GM18517 (cell line): ENCODE data around the gene FRMD3.

Experiments used
- ATAC-seq: cut with Tn5 transposase; IDR thresholded peaks from one replicate; pipeline ENCODE4 v1.9.1; 2021; ENCODE audit warnings: mild to moderate bottlenecking, moderate library complexity; ENCODE audit not compliant: unreplicated experiment

The FRMD3 gene

DNA sequence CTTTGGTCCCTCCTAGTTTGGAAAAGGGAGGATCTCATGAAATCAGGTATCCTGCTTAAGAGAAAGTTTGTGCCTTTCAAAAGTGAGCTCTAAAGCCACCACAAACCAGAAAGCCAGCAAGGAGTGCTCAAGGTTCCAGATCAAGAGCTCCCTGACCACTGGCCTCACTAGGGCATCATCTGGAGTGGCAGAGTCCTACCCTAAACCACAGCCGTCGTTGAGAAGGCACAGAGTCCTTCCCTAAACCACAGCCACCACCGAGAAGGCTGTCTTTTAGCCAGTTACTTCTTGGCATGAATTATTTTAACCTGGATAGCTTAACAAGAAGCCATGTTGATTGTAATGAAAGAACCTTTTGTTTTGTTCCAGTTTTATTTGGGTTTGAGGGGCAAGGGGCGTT, 102.9 kb downstream of the FRMD3 start:
- ATAC-seq: no peak

GRCh38 chr9:83434254-83434653, 103.9 kb downstream of the FRMD3 start:
- ATAC-seq: no peak

DNA sequence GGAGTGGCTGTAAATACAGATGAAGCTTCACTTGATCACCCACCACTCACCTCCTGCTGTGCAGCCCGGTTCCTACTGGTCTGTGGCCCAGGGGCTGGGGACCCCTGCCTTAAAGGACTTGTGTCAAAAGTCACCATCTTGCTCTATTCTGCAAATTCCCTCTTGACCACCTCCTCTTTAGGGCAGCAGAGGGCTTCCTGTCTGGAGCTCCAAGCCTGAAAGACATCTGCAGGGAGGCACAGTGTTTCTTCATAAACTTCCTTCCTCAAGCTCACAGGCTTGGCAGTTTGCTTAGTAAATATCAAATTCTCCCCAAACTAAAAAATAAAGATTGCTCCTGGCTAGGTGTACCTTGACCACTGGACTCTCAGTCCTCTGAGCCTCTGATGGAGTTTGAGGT, 104.4 kb downstream of the FRMD3 start:
- ATAC-seq: no peak

- ATAC-seq: no peak
These were observed 105.2 kb downstream of the FRMD3 start for GRCh38 chr9:83432877-83433550.

DNA sequence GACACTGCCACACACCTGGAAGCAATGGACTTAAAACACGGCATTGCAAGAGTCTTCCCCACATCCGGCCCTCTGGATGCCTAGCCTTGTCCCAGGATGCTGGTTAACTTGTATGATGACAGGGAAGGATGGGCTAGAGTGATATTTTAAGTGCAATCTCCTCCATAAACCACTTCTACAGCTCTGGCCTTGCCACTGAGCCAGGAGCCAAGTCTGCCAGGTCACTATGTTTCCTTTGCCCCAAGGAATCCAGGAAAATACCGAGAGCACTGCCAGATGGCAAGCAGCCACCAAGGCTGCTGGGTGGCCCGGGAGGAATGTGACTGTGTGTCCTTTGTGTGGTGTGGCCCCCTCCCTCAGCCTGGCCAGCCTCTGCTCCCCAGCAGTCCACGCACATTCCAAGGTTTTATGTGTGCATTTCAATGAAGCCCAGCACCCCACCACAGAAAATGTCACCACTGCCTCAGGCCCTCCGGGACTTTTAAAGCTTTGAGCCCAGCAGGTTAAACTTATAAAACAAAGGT, 106.0 kb downstream of the FRMD3 start:
- ATAC-seq: no peak

DNA sequence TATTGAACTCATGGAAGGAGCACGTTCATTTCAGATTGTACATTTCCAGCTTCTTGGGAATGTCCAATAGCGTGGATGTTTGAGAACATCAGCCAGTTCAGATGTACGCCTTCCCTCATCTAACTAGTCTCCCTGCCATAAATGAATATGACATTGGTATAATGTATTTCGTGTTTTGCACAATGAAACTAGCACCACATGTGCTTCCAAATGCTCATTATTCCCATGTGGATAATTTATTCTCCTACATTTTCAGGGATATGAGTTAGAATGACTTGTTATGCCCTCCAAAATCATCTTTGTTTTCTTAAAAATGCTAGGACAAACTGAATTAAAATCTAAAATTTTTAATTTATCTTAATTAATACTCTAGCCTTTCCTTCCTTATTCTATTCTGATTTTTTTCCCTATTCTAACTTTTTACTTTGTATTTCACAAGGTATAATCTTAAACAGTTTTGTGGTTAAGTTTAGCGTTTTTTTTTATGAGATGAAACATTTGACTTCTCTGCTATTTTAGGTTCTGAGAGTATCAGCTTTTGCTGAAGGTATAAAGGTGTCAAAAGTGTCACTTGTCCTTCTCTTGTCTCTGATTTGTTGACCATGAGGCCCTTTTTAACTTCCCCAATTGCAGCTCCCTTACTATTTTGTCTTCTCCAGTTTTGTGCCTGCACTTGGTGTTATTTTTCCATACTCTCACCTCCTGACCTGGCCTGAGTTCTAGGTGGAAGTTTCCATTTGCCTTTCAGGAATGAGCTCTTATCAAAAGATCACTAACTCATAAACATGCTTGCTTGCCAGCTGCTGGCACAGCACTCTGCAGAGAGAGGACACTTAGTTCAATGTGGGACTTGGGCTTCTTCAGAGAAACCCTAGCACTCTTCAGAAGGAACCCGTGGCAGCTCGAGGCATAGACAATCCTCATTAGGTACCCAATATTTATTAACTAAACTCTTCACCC, 106.8 kb downstream of the FRMD3 start:
- no peak for ATAC-seq

GRCh38 chr9:83430681-83431080, 107.5 kb downstream of the FRMD3 start:
- ATAC-seq: no peak

GRCh38 chr9:83429229-83429628, 109.0 kb downstream of the FRMD3 start:
- ATAC-seq: no peak

DNA sequence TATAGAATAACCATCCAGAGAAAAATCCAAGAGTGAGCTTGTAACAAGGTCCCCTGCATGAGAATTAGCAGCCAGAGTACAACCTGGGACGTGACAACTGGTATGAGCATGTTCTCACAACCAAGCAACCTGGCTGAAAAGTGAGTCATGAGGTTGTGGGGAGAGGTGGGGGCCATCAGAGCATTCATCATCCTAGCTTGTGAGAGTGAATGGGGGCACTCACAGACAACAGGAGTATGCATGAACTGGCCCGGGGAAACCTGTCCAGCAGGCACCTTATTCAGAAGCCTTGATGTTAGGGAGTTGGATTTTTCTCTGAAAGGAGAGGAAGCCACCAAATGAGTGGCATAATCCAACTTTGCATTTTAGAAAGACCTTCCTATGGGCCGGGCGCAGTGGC, 113.0 kb downstream of the FRMD3 start:
- ATAC-seq: no peak

DNA sequence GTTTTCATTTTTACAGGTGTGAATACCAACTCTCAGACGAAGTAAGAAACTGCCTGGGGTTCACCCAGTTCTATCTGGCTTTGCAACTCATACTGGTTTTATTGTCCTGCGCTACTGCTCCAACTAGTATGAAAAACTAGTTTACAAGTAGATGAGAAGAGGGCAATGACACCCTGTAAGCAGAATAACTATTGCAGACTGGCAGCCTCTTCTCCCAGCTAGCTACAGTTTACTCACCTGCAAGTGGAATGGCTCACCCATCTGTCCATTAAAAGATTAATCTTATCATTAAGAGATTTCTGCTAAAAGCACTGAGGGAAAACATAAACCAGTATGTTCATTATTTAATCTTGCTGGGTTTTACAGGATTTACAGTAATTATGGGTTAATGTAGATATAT, 113.4 kb downstream of the FRMD3 start:
- ATAC-seq: no peak

DNA sequence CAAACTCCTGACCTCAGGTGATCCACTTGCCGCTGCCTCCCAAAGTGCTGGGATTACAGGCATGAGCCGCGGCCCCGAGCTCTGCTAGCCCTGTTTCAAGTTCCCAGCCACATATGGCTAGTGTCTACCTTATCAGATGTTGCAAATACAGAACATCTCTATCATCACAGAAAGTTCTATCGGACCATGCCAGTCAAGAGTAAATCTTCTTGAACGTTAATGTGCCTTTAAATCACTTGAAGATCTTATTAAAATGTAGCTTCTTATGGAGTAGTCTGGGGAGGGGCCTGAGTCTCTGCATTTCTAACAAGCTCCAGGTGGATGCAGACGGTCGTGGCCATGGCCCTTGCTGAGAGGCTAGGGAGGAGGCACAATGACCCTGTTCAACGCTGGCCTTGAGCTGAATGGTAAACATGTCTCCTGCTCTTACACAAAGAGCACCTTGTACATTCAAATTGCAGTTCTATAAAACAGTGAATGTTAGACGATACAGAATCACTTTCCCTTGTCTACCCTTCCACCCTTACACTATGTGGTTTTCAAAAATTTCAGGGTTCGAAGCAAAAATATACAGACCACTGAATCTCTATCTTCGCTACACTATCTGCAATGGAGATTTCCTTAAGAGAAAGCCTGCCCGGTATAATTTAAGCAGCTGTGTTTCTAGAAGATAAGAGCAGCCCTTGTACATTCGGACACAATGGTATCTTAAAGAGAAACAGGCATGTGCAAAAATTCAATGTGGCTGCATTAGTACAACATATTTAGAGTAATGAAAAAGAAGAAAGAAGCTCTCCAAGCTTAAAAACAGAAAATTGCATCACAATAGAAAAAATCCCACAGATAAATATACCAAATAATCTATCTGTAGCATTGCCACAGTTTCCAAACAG, 114.1 kb downstream of the FRMD3 start:
- no peak for ATAC-seq

DNA sequence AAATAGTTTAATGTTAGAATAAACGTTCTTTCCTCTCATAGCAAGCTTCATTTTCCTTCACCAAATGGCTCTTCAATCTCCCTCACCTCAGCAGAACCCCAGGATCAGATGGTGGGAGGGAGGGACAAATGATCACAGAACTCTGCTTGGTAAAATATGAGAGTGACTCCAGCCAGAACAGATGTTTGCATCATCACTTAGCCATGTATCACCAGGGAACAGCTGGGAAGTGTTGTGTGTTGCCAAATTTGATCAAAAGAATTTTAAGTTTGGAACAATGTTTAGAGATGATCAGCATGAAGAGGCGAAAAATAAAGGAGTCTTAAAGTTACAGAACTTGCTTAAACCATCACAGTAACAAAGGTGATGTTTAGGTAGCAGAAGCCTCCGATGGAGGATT, 115.7 kb downstream of the FRMD3 start:
- ATAC-seq: no peak

- ATAC-seq: no peak
These were observed 117.7 kb downstream of the FRMD3 start for GRCh38 chr9:83420486-83420885.

DNA sequence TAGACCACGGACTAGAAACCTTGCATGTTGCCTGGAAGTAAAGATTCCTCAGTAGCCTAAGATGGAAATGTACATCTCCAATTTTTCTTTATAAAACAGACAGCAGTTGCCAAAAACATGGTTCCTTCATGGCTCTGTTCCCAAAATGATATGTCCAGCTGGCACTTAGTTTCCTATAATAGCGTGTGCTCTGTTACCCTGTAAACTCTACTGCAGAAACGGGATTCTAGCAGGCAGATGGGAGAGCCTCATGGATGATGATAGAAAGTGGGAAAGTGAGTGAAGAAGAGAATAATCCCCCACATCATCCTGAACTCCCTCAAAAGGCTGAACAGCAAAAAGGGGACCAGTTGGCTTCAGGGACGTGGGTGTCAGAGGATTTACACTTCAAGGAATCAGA, 118.2 kb downstream of the FRMD3 start:
- no peak for ATAC-seq

DNA sequence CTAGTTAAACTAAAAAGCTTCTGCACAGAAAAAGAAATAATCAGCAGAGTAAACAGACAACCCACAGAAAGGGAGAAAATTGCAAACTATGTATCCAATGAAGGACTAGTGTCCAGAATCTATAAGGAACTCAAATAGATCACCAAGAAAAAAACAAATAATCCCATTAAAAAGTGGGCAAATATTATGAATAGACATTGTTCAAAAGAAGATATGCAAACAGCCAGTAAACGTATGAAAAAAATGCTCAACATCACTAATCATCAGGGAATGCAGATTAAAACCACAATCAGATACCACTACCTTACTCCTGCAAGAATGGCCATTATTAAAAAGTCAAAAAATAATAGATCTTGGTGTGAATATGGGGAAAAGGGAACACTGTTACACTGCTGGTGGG, 119.9 kb downstream of the FRMD3 start:
- no peak for ATAC-seq

DNA sequence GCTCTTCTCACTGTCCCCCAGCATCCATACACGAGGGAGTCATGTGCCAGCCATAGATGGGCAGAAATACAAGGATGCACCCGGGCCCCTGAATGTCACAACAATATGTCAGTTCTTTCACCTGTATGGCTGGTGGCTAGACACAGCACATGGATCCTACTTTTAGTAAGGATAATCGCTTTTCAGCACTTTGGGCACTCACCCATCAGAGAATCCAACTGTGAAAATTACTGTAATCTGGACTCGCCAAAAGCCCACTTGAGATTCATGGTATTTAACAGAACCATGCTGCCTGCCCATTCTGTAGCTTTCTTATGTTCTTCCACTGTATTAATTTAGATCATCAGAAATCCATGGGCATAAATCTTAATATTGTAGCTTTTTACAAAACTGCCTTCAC, 124.8 kb downstream of the FRMD3 start:
- ATAC-seq: no peak

DNA sequence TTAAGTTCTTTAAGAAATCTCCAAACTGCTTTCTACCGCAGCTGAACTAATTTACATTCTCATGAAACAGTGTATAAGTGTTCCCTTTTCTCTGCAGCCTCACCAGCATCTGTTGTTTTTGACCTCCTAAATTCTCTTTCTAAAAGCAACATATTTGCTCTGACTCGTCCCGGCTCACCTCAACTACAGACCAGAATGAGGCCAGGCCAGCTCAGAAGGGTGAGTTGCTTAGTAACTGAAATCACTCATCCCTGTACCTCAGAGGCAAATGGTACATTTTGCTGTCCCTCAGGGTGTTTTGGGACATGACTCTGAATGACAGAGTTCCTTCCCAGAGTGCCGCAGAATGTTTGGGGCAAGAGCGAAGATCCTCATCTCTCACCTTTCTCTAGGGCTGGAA, 127.5 kb downstream of the FRMD3 start:
- ATAC-seq: no peak

DNA sequence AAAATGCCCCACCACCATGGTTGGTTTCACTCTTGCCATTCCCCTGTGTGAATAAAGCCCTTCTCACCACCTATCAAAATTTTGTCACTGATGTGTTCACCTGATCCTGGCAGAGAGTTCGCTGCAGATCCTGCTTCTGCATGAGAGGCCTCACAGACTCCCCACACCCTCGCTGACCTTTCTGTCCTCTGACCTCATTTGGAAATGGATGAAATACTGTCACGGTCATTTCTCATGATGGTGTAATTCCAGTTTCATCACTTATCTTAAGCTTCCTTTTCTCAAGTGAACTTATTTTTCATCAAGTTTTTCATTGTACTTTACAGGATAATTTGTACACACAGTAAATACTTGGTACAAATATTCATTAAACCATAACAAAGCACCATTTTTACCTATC, 131.3 kb downstream of the FRMD3 start:
- no peak for ATAC-seq

DNA sequence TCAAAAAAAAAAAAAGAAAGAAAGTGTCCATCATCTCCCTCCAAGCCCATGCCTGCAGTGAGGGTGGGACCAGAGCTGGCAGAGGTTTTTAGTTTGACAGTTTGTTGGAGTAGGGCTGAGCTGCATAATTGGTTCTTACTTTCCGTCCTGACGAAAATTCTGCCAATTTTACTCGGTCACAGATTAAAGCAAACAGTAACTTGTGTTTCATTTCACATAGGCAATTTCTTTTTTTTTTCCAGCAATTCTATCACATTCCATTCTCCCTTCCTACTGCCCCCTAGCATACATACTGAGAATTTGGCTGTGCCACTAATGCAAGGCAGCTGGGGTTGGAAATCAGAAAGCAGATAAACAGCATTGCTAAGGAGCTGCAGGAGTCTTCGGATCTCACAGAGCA, 132.4 kb downstream of the FRMD3 start:
- ATAC-seq: no peak

- no peak for ATAC-seq
These were observed 134.5 kb downstream of the FRMD3 start for GRCh38 chr9:83403527-83404238.
